Endothelial cell of umbilical vein (primary cell): ENCODE results near the gene DSCAML1. TPM values are rescaled to one million over a fixed set of nuclear protein-coding genes. Genes with fewer than 3 reads are reported as not detected.

Experiments used
- BruUV-seq: library from RNA; stranded (reverse); fragments of 400-500 nt; replicated peaks from 2 replicates; lab custom pipeline; 2021; lab: Mats Ljungman, UMichigan
- CTCF ChIA-PET: fragments of 300-600, 350-600 bp; sonication (Branson Sonifier 250); formaldehyde crosslinking; loops from one replicate; lab custom pipeline; 2021; ENCODE audit warnings: antibody characterized with exemption, inconsistent platforms; lab: Charles Lee
- POLR2A ChIA-PET: fragments of 300-600, 350-600 bp; sonication (Branson Sonifier 250); formaldehyde crosslinking; loops from one replicate; lab custom pipeline; 2021; ENCODE audit warnings: antibody characterized with exemption, inconsistent platforms; lab: Charles Lee
- DNase-seq: peaks from one replicate; pipeline ENCODE4 v3.0.0-alpha.2; 2011; ENCODE audit warnings: low read depth, low spot score
- FAIRE-seq: peaks from 2 replicates; lab custom pipeline; 2011; peaks lifted over from hg19 to GRCh38; lab: Jason Lieb, UNC
- H2AFZ ChIP-seq: 2 replicates; pipeline ENCODE4 v1.6.0; 2012; ENCODE audit warnings: low read depth, low read length, control low read depth, inconsistent platforms
- H3K27ac ChIP-seq: 2 replicates; pipeline ENCODE4 v1.5.1; 2011; ENCODE audit warnings: low read depth, mild to moderate bottlenecking, control low read depth, low read length, moderate library complexity; ENCODE audit not compliant: insufficient read depth
- H3K27me3 ChIP-seq, 2 experiments: 2 replicates each; pipeline versions ENCODE4 v1.6.0 to v1.6.1; 2011; ENCODE audit warnings: low read length in 2 of 2, mixed read lengths in 1 of 2; ENCODE audit not compliant: control insufficient read depth in 2 of 2, insufficient read depth in 2 of 2
- H3K36me3 ChIP-seq, 2 experiments: 2 replicates in 1 of 2; 3 replicates in 1 of 2; pipeline ENCODE4 v1.5.1; 2011; ENCODE audit warnings: low read length in 2 of 2, mild to moderate bottlenecking in 1 of 2, moderate library complexity in 1 of 2; ENCODE audit not compliant: control insufficient read depth in 2 of 2, insufficient read depth in 2 of 2; ENCODE audit errors: extremely low read depth in 1 of 2
- H3K4me1 ChIP-seq: 3 replicates; pipeline ENCODE4 v1.5.1; 2011; ENCODE audit warnings: mild to moderate bottlenecking, low read length; ENCODE audit not compliant: control insufficient read depth, insufficient read depth; ENCODE audit errors: extremely low read depth
- H3K4me2 ChIP-seq: 2 replicates; pipeline ENCODE4 v1.6.1; 2011; ENCODE audit warnings: low read length, control low read depth, mixed read lengths; ENCODE audit not compliant: insufficient read depth
- H3K4me3 ChIP-seq, 3 experiments: fragments of 200-600 bp in 1 of 3; sonication (generic), shearing (Covaris generic) in 1 of 3; replicated peaks in 1 of 3; 2 replicates each; pipeline ENCODE4 v1.5.1; 2011 to 2016; ENCODE audit warnings: control low read depth in 3 of 3, low read length in 3 of 3, mild to moderate bottlenecking in 2 of 3, inconsistent platforms in 1 of 3, low read depth in 1 of 3, moderate library complexity in 1 of 3; ENCODE audit not compliant: insufficient read depth in 1 of 3
- H3K79me2 ChIP-seq: 2 replicates; pipeline ENCODE4 v1.6.0; 2012; ENCODE audit warnings: low read length, inconsistent platforms; ENCODE audit not compliant: control insufficient read depth, insufficient read depth
- H3K9ac ChIP-seq: replicated peaks from 2 replicates; pipeline ENCODE3; 2011; ENCODE audit warnings: low read length, control low read depth; ENCODE audit not compliant: insufficient read depth; ENCODE audit errors: extremely low read depth
- H3K9me1 ChIP-seq: replicated peaks from 3 replicates; pipeline ENCODE4 v1.6.0; 2011; ENCODE audit warnings: mild to moderate bottlenecking, low read length; ENCODE audit not compliant: control insufficient read depth, insufficient read depth; ENCODE audit errors: extremely low read depth
- H3K9me3 ChIP-seq: replicated peaks from 2 replicates; pipeline ENCODE4 v1.5.1; 2012; ENCODE audit warnings: low read length, inconsistent platforms; ENCODE audit not compliant: control insufficient read depth, insufficient read depth
- H4K20me1 ChIP-seq: replicated peaks from 2 replicates; pipeline ENCODE3; 2011; ENCODE audit warnings: mild to moderate bottlenecking, low read length; ENCODE audit not compliant: control insufficient read depth, insufficient read depth; ENCODE audit errors: extremely low read depth
- EZH2 ChIP-seq: IDR thresholded peaks from 2 replicates; pipeline ENCODE4 v1.6.1; 2012; ENCODE audit warnings: borderline replicate concordance, low read depth, mild to moderate bottlenecking, moderate library complexity, low read length, inconsistent platforms; ENCODE audit not compliant: severe bottlenecking
- FOS ChIP-seq: IDR thresholded peaks from 2 replicates; pipeline ENCODE4 v1.6.1; 2011; ENCODE audit warnings: mild to moderate bottlenecking, low read length, moderate library complexity, borderline replicate concordance; ENCODE audit not compliant: insufficient read depth
- GATA2 ChIP-seq: IDR thresholded peaks from 2 replicates; pipeline ENCODE4 v1.7.0; 2011; ENCODE audit warnings: low read depth, mild to moderate bottlenecking, moderate library complexity, mixed read lengths, low read length; ENCODE audit not compliant: insufficient read length, insufficient read depth
- JUN ChIP-seq: IDR thresholded peaks from 2 replicates; pipeline ENCODE4 v1.6.1; 2011; ENCODE audit warnings: borderline replicate concordance, low read depth; ENCODE audit not compliant: insufficient read length, insufficient read depth
- MAX ChIP-seq: IDR thresholded peaks from 2 replicates; pipeline ENCODE4 v1.6.1; 2011; ENCODE audit not compliant: insufficient read depth, insufficient read length
- MYC ChIP-seq: IDR thresholded peaks from one replicate; pipeline ENCODE4 v1.6.1; 2011; ENCODE audit warnings: mild to moderate bottlenecking, low read depth, low read length
- POLR2A ChIP-seq: IDR thresholded peaks from 2 replicates; pipeline ENCODE4 v1.6.1; 2012; ENCODE audit warnings: low read depth, mild to moderate bottlenecking, control low read depth, low read length
- POLR2AphosphoS5 ChIP-seq: IDR thresholded peaks from 2 replicates; pipeline ENCODE4 v1.6.1; 2012; ENCODE audit warnings: low read depth, mild to moderate bottlenecking, control low read depth, low read length, moderate library complexity; ENCODE audit not compliant: insufficient read depth
- dilution Hi-C: fragments of 300-500 bp; cut with MboI; formaldehyde crosslinking; loops from one replicate; pipeline ENCODE4 v1.15.0; 2019; ENCODE audit warnings: low sequenced_read_pairs; ENCODE audit not compliant: extremely low pct_ligation_motif_present
- intact Hi-C: fragments of 100-400 bp; cut with micrococcal nuclease; formaldehyde crosslinking; loops from one replicate; pipeline ENCODE4 v1.10.0; 2022
- polyA plus RNA-seq, 4 experiments: library from polyadenylated mRNA; depleted of rRNA in 3 of 4; stranded (reverse) in 3 of 4; unstranded in 1 of 4; fragments of >200 nt; gene quantifications; 2 replicates each; pipeline versions ENCODE4 v1.2.1 to v1.2.3, GENCODE V29; 2011 to 2012; ENCODE audit warnings: missing spikeins in 1 of 4
- total RNA-seq: library from RNA; stranded (reverse); gene quantifications from 2 replicates; pipeline ENCODE4 v1.2.3, GENCODE V29; 2021
- TF ChIP-seq, protein P1 (sequence below), 2 donors: IDR thresholded peaks; 1 replicate in 1 of 2; 2 replicates in 1 of 2; pipeline ENCODE4 v1.5.1; 2011; ENCODE audit warnings: low read length in 2 of 2, mild to moderate bottlenecking in 2 of 2, moderate library complexity in 2 of 2, control low read depth in 1 of 2, inconsistent platforms in 1 of 2, low read depth in 1 of 2; ENCODE audit not compliant: insufficient read depth in 1 of 2; ENCODE audit errors: extremely low read depth in 1 of 2

Gene DSCAML1
- total and polyA plus RNA-seq, 2 donors (not counting 3 experiments of a cell fraction or from before 2014, with no cell fraction given) = not detected

DNA sequence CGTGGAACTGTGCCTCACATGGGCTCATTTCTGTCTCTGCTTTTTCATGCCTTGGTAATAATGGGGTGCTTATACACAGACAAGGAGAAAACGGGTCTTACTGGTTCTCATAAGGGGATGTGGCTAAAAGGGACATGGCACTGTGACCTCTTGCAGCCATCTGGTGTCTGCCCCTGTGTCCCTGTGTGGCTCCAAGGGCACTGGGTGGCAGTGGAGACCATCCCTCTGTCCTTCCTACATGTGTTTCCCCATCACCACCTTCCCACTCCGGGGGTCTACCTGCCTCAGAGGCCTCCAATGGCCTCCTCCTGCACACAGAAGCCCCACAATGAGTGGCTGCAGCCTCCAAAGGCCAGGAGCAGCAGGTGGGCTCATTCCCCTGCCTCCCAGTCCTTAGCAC, 248.1 kb downstream of the DSCAML1 start:
- Histone ChIP-seq H3K4me1 (no peaks in the 10 kb centered on the region), H3K79me2 (no peaks in the 10 kb centered on the region), H3K4me2 (no peak overlapping the region), H4K20me1 (no peaks in the 10 kb centered on the region), H3K9ac (no peak overlapping the region), H3K4me3 (no peak overlapping the region), H3K9me3 (no peaks in the 10 kb centered on the region), H3K36me3 (no peaks in the 10 kb centered on the region), H3K27ac (no peak overlapping the region), H2AFZ (no peak overlapping the region), H3K9me1 (no peaks in the 10 kb centered on the region), H3K27me3 (no peaks in the 10 kb centered on the region)
- POLR2A ChIA-PET = no interaction called here
- BruUV-seq = no TSS peak
- FAIRE-seq (no peak), DNase-seq (no peak)
- dilution Hi-C loops = no loop called here
- intact Hi-C loops = no loop called here
- no peak for TF ChIP-seq JUN
- no peak for TF ChIP-seq POLR2A
- no peak for TF ChIP-seq EZH2
- TF ChIP-seq POLR2AphosphoS5 = no peak
- TF ChIP-seq MYC = no peak
- CTCF ChIA-PET = no interaction called here

DNA sequence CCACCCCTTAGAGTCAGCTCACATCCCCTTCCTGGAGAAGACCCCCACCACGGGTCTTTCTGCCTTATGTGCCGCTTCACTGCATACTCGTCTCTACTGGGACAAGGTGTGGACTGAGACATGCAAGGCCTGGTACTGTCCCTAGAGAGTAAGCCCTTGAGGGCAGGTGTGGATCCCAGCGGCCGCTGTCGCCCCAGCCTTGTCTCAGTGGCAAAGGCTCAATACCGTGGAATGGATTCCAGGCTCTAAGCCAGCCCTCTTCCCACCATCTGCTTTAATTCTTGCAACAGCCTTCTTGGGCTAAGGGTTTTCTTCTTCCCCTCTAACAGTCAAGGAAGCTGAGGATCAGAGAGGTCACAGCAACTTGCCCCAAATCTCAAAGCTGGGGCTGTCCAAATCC, 249.1 kb downstream of the DSCAML1 start:
- Histone ChIP-seq H3K9me3 (no peaks in the 10 kb centered on the region), H3K27ac (no peak overlapping the region), H2AFZ (no peak overlapping the region), H3K79me2 (no peaks in the 10 kb centered on the region), H3K36me3 (no peaks in the 10 kb centered on the region), H3K4me2 (no peak overlapping the region), H4K20me1 (no peaks in the 10 kb centered on the region), H3K4me3 (no peak overlapping the region), H3K9ac (no peak overlapping the region), H3K27me3 (no peaks in the 10 kb centered on the region), H3K4me1 (no peaks in the 10 kb centered on the region), H3K9me1 (no peaks in the 10 kb centered on the region)
- dilution Hi-C loops (no loop called here), intact Hi-C loops (no loop called here)
- ChIA-PET POLR2A (no interaction called here), CTCF (no interaction called here)
- DNase-seq (no peak), FAIRE-seq (no peak)
- TF ChIP-seq EZH2 = no peak
- TF ChIP-seq, protein P1, sequence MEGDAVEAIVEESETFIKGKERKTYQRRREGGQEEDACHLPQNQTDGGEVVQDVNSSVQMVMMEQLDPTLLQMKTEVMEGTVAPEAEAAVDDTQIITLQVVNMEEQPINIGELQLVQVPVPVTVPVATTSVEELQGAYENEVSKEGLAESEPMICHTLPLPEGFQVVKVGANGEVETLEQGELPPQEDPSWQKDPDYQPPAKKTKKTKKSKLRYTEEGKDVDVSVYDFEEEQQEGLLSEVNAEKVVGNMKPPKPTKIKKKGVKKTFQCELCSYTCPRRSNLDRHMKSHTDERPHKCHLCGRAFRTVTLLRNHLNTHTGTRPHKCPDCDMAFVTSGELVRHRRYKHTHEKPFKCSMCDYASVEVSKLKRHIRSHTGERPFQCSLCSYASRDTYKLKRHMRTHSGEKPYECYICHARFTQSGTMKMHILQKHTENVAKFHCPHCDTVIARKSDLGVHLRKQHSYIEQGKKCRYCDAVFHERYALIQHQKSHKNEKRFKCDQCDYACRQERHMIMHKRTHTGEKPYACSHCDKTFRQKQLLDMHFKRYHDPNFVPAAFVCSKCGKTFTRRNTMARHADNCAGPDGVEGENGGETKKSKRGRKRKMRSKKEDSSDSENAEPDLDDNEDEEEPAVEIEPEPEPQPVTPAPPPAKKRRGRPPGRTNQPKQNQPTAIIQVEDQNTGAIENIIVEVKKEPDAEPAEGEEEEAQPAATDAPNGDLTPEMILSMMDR (IDR thresholded peaks at IDR 0.05; ENCODE audit: extremely low read depth in 1 of 2, insufficient read depth in 1 of 2, low read depth in 1 of 2, low read length in 2 of 2) = no peak
- no peak for TF ChIP-seq MAX
- no peak for TF ChIP-seq POLR2A
- no peak for TF ChIP-seq FOS
- no peak for TF ChIP-seq POLR2AphosphoS5
- TF ChIP-seq MYC = no peak
- TF ChIP-seq JUN = no peak
- TF ChIP-seq GATA2 = no peak
- no TSS peak for BruUV-seq
